ENCODE measurements around the gene AKTIP. TPM values are rescaled to one million over a fixed set of nuclear protein-coding genes. Genes with fewer than 3 reads are reported as not detected.

The AKTIP gene
- total RNA-seq, 2 experiments from 2014 or later, result 12.4 to 17.9 TPM

DNA sequence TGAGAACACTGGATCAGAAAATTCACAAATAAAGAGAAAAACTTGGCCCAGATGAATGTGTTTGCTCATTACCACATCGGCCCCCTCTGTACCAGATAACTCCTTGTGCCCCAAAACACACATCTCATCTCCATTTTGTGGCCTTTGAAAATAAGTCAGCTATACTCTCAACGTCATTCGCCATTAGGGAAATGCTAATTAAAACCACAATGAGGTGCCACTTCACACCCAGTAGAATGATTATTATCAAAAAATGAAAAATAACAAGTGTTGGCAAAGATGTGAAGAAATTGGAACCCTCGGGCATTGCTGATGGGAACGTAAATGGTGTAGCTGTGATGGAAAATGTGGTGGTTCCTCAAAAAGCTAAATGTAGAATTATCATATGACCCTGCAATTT, 34.6 kb upstream of the AKTIP start:
- H2AFZ ChIP-seq (ENCODE audit: low read length), result no peak overlapping the region
- H3K36me3 ChIP-seq (ENCODE audit: insufficient read depth, low read length), result no peaks in the 10 kb centered on the region
- no peak overlapping the region for H3K27ac ChIP-seq (ENCODE audit: low read depth, low read length, poor library complexity, severe bottlenecking)
- ChIA-PET POLR2A (no interaction called here), CTCF (ENCODE audit: unreplicated experiment) (no interaction called here)
- no peaks in the 10 kb centered on the region for H3K4me1 ChIP-seq (ENCODE audit: insufficient read depth, low read length, poor library complexity, severe bottlenecking)
- TF ChIP-seq EZH2phosphoT487 (IDR thresholded peaks at IDR 0.05; ENCODE audit: borderline replicate concordance, low read depth, low read length), result no peak
- TF ChIP-seq CTCF (conservative IDR thresholded peaks at IDR 0.05; ENCODE audit: low read length), result no peak
- H3K9me2 ChIP-seq (ENCODE audit: insufficient read depth, low read length), result no peaks in the 10 kb centered on the region
- H3K4me2 ChIP-seq (ENCODE audit: low read length), result no peak overlapping the region
- H3K9me3 ChIP-seq (ENCODE audit: low read length), result no peaks in the 10 kb centered on the region
- H3K79me2 ChIP-seq (ENCODE audit: insufficient read depth, low read depth, low read length), result no peaks in the 10 kb centered on the region
- intact Hi-C loops (cut with micrococcal nuclease; ENCODE audit: unreplicated experiment), result no loop called here
- no peak overlapping the region for H3K4me3 ChIP-seq (ENCODE audit: low read depth, low read length, poor library complexity, severe bottlenecking)
- no TSS peak for BruUV-seq (replicated peaks)
- H4K20me1 ChIP-seq (ENCODE audit: insufficient read depth, low read length), result no peaks in the 10 kb centered on the region
- DNase-seq (ENCODE audit: low spot score), result no peak

DNA sequence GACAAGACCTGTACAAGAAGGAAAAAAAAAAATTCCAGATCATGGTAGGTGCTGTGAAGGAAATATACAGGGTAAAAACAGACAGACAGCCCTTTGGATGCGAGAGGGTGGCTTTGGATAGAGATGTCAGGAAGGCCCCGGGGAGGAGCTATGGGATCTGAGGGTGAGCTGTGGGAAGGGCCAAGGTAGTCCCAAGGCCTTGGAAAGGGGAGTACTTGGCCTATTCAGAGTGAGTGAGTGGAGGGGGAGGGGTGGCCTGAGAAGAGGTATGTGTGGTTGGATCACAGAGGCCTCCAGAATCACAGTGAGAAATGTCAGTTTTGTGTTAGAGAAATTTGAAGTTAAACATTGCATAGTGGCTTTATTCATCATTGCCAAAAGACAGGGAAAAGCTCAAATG, 31.2 kb upstream of the AKTIP start:
- Histone ChIP-seq H3K79me2 (ENCODE audit: insufficient read depth, low read depth, low read length) (no peaks in the 10 kb centered on the region), H3K4me1 (ENCODE audit: insufficient read depth, low read length, poor library complexity, severe bottlenecking) (no peaks in the 10 kb centered on the region), H3K9me3 (ENCODE audit: low read length) (no peaks in the 10 kb centered on the region), H3K4me3 (ENCODE audit: low read depth, low read length, poor library complexity, severe bottlenecking) (no peak overlapping the region), H3K4me2 (ENCODE audit: low read length) (no peak overlapping the region), H3K9me2 (ENCODE audit: insufficient read depth, low read length) (no peaks in the 10 kb centered on the region), H3K36me3 (ENCODE audit: insufficient read depth, low read length) (no peaks in the 10 kb centered on the region), H4K20me1 (ENCODE audit: insufficient read depth, low read length) (no peaks in the 10 kb centered on the region), H2AFZ (ENCODE audit: low read length) (no peak overlapping the region), H3K27ac (ENCODE audit: low read depth, low read length, poor library complexity, severe bottlenecking) (no peak overlapping the region)
- no peak for TF ChIP-seq EZH2phosphoT487 (IDR thresholded peaks at IDR 0.05; ENCODE audit: borderline replicate concordance, low read depth, low read length)
- TF ChIP-seq CTCF (conservative IDR thresholded peaks at IDR 0.05; ENCODE audit: low read length), result no peak
- DNase-seq (ENCODE audit: low spot score), result no peak
- intact Hi-C loops (cut with micrococcal nuclease; ENCODE audit: unreplicated experiment), result no loop called here
- POLR2A ChIA-PET, result interaction anchor here (0.6 to 0.7 kb wide), 2 partner anchors 64 to 293 kb away, joined by 3 to 5 read pairs; no protein-coding TSS in a partner anchor
- CTCF ChIA-PET (ENCODE audit: unreplicated experiment), result no interaction called here
- BruUV-seq (replicated peaks), result no TSS peak

GRCh38 chr16:53530741-53531140, 27.7 kb upstream of the AKTIP start:
- ChIA-PET CTCF (ENCODE audit: unreplicated experiment) (no interaction called here), POLR2A (interaction anchor here (0.9 kb wide), 1 partner anchor 366 kb away, joined by 3 read pairs; no protein-coding TSS in a partner anchor)
- H3K4me1 ChIP-seq (ENCODE audit: insufficient read depth, low read length, poor library complexity, severe bottlenecking), result no peaks in the 10 kb centered on the region
- no peak overlapping the region for H3K27ac ChIP-seq (ENCODE audit: low read depth, low read length, poor library complexity, severe bottlenecking)
- H3K79me2 ChIP-seq (ENCODE audit: insufficient read depth, low read depth, low read length), result no peaks in the 10 kb centered on the region
- no peak for DNase-seq (ENCODE audit: low spot score)
- no peak overlapping the region for H3K4me3 ChIP-seq (ENCODE audit: low read depth, low read length, poor library complexity, severe bottlenecking)
- intact Hi-C loops (cut with micrococcal nuclease; ENCODE audit: unreplicated experiment), result no loop called here
- BruUV-seq (replicated peaks), result no TSS peak
- H3K9me3 ChIP-seq (ENCODE audit: low read length), result no peaks in the 10 kb centered on the region
- no peak overlapping the region for H3K4me2 ChIP-seq (ENCODE audit: low read length)
- H3K36me3 ChIP-seq (ENCODE audit: insufficient read depth, low read length), result no peaks in the 10 kb centered on the region
- 0 out of 2 replicates have a peak overlapping the region, but pooled peaks have one; percentile 19 for H2AFZ ChIP-seq (ENCODE audit: low read length)
- no peak for TF ChIP-seq EZH2phosphoT487 (IDR thresholded peaks at IDR 0.05; ENCODE audit: borderline replicate concordance, low read depth, low read length)
- TF ChIP-seq CTCF (conservative IDR thresholded peaks at IDR 0.05; ENCODE audit: low read length), result no peak
- no peaks in the 10 kb centered on the region for H3K9me2 ChIP-seq (ENCODE audit: insufficient read depth, low read length)
- no peaks in the 10 kb centered on the region for H4K20me1 ChIP-seq (ENCODE audit: insufficient read depth, low read length)

All from OCI-LY7 (cell line).